ENCODE results near the gene MMS19.

GRCh38 chr10:97452352-97452751 is 45.9 kb downstream of the MMS19 start:
- TF ChIP-seq POLR2A (IDR thresholded peaks at IDR 0.05) (no peak), CTCF (IDR thresholded peaks at IDR 0.05) (no peak)

Data from thyroid gland (tissue), 4 donors.